A172 (cell line): ENCODE measurements around the gene GRK5. TPM values are rescaled to one million over a fixed set of nuclear protein-coding genes. Genes with fewer than 3 reads are reported as not detected.
A peak's percentile ranks its signal among the peaks of the same experiment; 100 is the strongest.
"Not testable (repeated sequence)": the region's sequence is repeated elsewhere in the genome, so short reads cannot be mapped to it uniquely, and the experiment has no call there.

Experiments
- DNase-seq: peaks from one replicate; pipeline ENCODE4 v3.0.0-alpha.2; 2015; ENCODE audit warnings: low spot score
- total RNA-seq: library from RNA; depleted of rRNA; stranded (reverse); fragments of >200 nt; shearing (Covaris generic); gene quantifications from 2 replicates; pipeline ENCODE4 v1.2.3, GENCODE V29; 2014

GRK5 gene
- total RNA-seq, 1 experiment from 2014 or later, result 13.0 TPM

- DNase-seq, result no peak
These were observed 14.3 kb downstream of the GRK5 start for GRCh38 chr10:119221666-119222065.

GRCh38 chr10:119222537-119222936 lies 15.2 kb downstream of the GRK5 start:
- no peak for DNase-seq

- no peak for DNase-seq
These were observed 15.6 kb downstream of the GRK5 start for GRCh38 chr10:119222966-119223386.

GRCh38 chr10:119225083-119225658 lies 17.8 kb downstream of the GRK5 start:
- no peak for DNase-seq

GRCh38 chr10:119227825-119228224 lies 20.5 kb downstream of the GRK5 start:
- no peak for DNase-seq

- DNase-seq, result no peak
These were observed 24.3 kb downstream of the GRK5 start for GRCh38 chr10:119231654-119232053.

GRCh38 chr10:119232439-119232838 lies 25.1 kb downstream of the GRK5 start:
- DNase-seq, result not testable (repeated sequence)

GRCh38 chr10:119233123-119233820 lies 25.9 kb downstream of the GRK5 start:
- no peak for DNase-seq

GRCh38 chr10:119233821-119234220 lies 26.4 kb downstream of the GRK5 start:
- DNase-seq, result no peak

GRCh38 chr10:119235356-119235755 lies 28.0 kb downstream of the GRK5 start:
- no peak for DNase-seq

- DNase-seq, result no peak
These were observed 30.5 kb downstream of the GRK5 start for GRCh38 chr10:119237722-119238436.

- DNase-seq, result no peak
These were observed 31.2 kb downstream of the GRK5 start for GRCh38 chr10:119238577-119238976.

- not testable (repeated sequence) for DNase-seq
These were observed 31.6 kb downstream of the GRK5 start for GRCh38 chr10:119239015-119239414.

- not testable (repeated sequence) for DNase-seq
These were observed 32.3 kb downstream of the GRK5 start for GRCh38 chr10:119239630-119240029.

GRCh38 chr10:119241066-119241465 lies 33.7 kb downstream of the GRK5 start:
- DNase-seq, result no peak

- no peak for DNase-seq
These were observed 34.8 kb downstream of the GRK5 start for GRCh38 chr10:119242186-119242585.

GRCh38 chr10:119243488-119243887 lies 36.1 kb downstream of the GRK5 start:
- no peak for DNase-seq

- no peak for DNase-seq
These were observed 36.6 kb downstream of the GRK5 start for GRCh38 chr10:119243967-119244366.

- DNase-seq, result no peak
These were observed 37.9 kb downstream of the GRK5 start for GRCh38 chr10:119245272-119245671.

GRCh38 chr10:119246862-119247549 lies 39.6 kb downstream of the GRK5 start:
- peak; percentile 67 for DNase-seq

GRCh38 chr10:119247550-119247894 lies 40.2 kb downstream of the GRK5 start:
- no peak for DNase-seq

- no peak for DNase-seq
These were observed 40.8 kb downstream of the GRK5 start for GRCh38 chr10:119248184-119248583.
